ENCODE measurements around the gene SVIL.
"Not testable (repeated sequence)": the region's sequence is repeated elsewhere in the genome, so short reads cannot be mapped to it uniquely, and the experiment has no call there.

SVIL gene

DNA sequence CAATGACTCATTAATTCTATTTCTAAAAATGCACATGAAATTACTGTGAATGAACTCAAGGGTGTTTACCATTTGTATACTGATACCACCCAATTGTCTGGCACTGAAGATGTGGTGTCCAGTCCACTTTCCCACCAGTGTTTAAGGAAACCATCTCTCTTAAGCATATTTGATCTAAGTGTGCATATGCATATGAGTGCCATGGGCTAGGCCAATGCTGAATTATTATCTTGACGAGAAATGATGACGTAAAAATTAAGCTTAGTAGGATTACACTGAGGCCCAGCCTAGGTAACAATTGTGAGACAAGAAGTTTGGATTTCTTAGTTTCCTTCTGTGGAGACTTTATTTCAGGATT, 59.7 kb downstream of the SVIL start:
- DNase-seq (ENCODE audit: low spot score) = no peak

GRCh38 chr10:29574212-29575097, 60.3 kb downstream of the SVIL start:
- not testable (repeated sequence) for DNase-seq (ENCODE audit: low spot score)

- not testable (repeated sequence) for DNase-seq (ENCODE audit: low spot score)
Measured at GRCh38 chr10:29570248-29570647, 64.5 kb downstream of the SVIL start.

DNA sequence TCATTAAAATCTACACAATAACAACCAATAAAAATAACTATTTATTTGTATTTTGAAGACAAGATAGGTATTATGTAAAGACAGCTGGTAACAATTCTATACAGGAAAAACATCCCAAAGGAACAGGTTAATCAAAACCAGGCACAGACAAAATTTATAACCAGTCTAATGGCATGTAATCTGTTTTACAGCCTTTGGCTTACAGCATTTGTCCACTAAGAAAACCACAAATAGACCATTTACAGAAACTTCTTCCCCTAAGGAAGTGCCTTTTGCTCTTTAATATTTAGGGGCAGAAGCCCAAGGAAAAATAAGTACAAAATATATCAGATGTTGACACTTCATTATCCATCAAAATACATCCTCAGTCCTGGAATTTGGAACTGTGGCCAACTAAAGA, 65.0 kb downstream of the SVIL start:
- no peak for DNase-seq (ENCODE audit: low spot score)

GRCh38 chr10:29567003-29567402, 67.8 kb downstream of the SVIL start:
- no peak for DNase-seq (ENCODE audit: low spot score)

GRCh38 chr10:29566209-29566608, 68.6 kb downstream of the SVIL start:
- not testable (repeated sequence) for DNase-seq (ENCODE audit: low spot score)

DNA sequence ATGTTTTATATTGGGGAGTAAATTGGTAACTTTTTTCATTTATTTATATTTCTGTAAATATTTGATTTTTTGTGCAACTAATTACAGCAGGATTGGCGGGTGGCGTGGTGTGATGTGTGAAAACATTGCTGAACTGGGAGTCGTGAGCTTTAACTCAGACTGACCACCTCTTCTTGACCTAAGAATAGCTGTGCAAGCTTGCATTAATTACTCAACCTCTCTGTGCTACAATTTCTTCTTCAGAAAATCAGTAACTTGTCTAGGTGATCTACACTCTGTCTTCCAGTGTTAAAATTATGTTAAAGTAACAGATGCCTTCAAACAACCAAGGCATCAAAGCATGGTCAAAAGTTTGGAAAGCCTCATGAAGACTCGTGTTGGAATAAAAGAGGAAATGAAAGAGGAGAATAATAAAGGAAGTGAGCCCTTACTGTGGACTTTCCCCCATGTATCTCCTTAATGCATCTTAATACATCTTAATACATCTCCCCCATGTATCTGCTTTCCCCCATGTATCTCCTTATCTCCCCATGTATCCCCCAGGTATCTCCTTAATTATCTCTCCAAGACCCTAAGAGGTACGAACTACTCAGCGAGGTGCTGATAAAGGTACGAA, 71.2 kb downstream of the SVIL start:
- no peak for DNase-seq (ENCODE audit: low spot score)

- DNase-seq (ENCODE audit: low spot score) = not testable (repeated sequence)
Measured at GRCh38 chr10:29563006-29563405, 71.8 kb downstream of the SVIL start.

GRCh38 chr10:29559996-29560395, 74.8 kb downstream of the SVIL start:
- no peak for DNase-seq (ENCODE audit: low spot score)

GRCh38 chr10:29557665-29558064, 77.1 kb downstream of the SVIL start:
- DNase-seq (ENCODE audit: low spot score) = no peak

DNA sequence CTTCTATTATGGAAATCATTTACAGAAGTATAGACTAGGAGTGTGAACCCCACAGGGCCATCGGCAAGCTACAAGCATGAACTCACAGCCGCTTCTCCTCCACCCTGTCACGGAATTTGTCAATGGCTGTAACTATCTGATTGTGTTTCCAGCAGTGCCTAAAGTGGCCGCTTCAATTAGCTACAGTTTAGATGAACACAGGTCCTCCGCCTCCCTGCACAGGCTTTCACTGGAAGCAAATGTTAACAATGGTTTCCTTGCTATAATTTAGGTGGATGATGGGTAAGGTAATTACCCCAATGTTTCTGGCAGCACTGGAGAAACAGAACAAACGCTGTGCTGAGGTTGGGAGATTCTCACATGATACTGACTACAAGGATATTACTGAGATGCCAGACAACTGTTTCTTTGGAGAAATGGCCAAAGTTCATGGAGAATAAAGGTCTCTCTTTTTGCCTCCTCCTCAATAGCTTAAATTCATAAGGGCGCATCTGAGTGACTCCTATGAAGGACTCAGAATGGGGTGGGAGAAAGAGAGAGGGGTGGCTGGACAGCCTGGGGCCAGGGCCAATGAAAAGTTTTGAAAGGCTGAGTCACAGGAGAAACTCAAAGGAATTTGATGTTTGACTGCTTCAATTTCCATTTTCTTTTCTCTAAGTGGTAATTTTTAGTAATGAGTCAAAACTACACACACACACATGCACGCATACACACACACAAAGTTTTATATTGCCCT, 78.9 kb downstream of the SVIL start:
- DNase-seq (ENCODE audit: low spot score) = no peak

DNA sequence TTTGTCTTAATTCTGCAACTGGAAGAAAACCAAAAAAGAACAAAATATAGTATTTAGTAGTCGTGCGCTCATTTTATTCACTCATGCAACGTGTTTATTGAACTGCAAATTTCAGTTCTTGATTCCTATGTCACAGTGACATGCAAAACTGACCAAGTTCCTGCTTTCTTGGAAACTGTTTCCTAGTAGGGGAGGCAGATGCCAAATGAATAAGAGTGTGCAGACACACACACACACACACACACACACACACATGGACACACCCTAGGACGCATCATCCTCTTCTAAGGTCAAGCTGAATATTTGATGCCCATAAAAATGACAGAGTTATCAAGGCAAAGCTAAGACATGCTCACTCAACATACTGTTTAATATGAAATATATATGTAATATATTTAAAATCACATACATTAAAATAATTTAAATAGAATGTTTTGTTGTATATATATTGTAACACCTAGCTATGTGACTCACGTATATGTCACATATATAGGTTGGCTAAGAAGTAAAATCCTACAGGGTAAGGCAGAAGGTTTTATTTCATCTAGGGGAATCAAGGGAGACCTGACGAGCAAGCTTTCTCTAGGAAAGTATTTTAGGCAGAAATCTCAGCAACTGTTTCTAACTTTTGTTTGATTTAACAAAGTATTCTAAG, 79.6 kb downstream of the SVIL start:
- no peak for DNase-seq (ENCODE audit: low spot score)

DNA sequence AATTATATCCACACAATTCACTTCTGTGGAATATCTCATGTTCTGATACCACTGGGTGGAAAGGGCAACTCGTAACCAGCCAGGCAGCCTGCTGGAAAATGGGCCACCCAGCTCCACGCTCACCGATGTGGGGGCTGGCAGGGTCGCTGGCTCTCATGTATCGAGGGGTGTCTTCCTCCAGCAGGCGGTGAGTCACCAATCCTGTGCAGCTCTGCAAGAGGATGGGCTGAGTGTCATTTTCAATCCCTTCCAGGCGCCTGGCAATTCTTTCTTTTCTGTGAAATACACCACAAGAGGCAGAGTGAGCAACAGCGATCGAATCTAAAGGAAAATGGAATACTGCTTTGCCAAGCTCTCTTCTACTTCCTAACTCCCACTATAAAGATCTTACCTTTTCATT, 80.1 kb downstream of the SVIL start:
- DNase-seq (ENCODE audit: low spot score) = no peak

GRCh38 chr10:29553544-29554250, 81.1 kb downstream of the SVIL start:
- no peak for DNase-seq (ENCODE audit: low spot score)

DNA sequence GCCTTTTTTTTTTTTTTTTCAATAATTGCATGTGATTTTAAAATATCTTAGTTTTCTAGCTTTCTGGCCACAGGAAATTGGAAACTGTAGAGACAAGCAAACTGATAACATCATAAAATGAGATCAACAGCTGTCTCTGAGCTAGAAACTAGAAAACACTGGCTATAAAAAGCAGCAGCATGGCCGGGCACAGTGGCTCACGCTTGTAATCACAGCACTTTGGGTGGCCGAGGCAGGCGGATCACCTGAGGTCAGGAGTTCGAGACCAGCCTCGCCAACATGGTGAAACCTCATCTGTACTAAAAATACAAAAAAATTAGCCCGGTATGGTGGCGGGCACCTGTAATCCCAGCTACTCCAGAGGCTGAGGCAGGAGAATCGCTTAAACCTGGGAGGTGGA, 81.7 kb downstream of the SVIL start:
- DNase-seq (ENCODE audit: low spot score) = not testable (repeated sequence)

GRCh38 chr10:29549493-29549892, 85.3 kb downstream of the SVIL start:
- not testable (repeated sequence) for DNase-seq (ENCODE audit: low spot score)

DNA sequence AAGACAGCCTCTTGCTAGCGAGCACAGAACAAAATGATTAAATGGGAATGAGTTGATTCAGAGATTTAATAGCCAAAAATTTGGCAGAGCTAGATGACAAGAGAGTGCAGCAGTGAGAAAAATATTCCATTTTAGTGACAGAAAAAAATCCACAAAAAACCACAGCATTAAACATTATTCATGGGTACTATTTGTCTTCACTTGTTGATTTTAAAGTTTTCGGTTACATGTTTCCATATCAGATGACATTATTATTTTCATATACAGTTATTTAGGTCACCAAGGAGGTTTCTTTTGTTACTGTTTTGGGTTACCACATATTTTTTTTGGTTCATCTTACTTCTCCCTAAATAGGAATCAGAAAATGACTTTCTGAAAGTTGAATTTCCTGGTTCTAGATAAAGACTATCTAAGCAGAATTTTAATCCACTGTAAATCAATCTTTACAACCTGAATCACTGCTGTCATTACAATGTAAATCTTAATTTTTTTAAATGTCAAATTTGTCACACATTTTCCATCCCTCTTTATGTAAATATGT, 87.9 kb downstream of the SVIL start:
- DNase-seq (ENCODE audit: low spot score) = no peak

DNA sequence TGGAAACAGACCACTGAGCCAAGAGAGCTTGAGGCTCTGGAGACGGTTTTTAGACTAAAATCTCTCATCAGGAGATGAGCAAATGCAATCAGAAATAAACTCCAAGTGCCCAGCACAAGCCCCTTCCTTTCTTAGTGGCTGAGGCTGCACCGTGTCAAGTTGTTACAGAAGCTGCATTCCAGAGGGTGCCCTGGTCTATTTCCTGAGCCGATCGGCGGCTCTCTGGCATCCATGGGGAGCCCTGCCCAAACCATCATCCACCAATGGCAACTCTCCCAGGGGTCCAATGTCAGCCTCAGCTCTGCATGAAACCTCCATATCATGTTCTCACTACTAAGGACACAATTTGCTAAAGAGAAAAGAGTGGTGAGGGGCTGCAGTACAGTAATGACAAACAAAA, 89.6 kb downstream of the SVIL start:
- DNase-seq (ENCODE audit: low spot score) = no peak

DNA sequence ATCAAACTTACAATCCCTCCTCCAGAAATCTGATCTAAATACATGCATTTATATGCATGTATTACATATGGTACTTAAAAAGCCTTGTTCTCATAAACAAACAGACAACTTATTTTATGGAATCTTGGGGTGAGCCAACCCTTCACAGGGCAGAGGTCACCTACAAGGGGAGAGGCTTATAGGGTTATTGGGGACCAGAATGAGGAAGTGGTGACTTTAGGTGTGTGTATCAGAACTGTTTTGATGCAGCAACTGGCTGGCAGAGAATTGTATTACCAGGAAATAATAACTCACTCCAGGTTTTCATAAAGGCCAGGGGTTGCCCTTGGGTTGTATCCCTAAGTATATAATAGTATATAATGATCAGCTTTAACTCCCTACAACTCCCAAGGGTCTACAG, 91.1 kb downstream of the SVIL start:
- no peak for DNase-seq (ENCODE audit: low spot score)

DNA sequence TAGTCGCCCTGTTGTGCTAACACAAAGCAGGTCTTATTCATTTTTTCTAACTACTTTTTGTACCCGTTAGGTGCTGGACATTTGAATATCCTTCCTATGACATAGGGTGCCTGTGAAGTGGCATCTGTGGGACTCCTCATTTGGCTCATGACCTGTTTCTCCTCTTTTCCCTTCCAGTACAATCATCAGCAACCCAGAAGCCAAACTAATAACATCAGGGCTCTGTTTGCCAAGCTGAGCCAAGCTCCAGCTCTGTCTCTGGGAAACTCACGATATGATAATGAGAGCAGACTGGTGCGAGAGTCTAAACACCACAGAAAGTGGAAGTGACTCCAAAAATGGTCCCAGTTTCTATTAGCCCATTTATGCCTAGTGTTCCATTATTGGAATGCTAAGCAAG, 92.0 kb downstream of the SVIL start:
- no peak for DNase-seq (ENCODE audit: low spot score)

DNA sequence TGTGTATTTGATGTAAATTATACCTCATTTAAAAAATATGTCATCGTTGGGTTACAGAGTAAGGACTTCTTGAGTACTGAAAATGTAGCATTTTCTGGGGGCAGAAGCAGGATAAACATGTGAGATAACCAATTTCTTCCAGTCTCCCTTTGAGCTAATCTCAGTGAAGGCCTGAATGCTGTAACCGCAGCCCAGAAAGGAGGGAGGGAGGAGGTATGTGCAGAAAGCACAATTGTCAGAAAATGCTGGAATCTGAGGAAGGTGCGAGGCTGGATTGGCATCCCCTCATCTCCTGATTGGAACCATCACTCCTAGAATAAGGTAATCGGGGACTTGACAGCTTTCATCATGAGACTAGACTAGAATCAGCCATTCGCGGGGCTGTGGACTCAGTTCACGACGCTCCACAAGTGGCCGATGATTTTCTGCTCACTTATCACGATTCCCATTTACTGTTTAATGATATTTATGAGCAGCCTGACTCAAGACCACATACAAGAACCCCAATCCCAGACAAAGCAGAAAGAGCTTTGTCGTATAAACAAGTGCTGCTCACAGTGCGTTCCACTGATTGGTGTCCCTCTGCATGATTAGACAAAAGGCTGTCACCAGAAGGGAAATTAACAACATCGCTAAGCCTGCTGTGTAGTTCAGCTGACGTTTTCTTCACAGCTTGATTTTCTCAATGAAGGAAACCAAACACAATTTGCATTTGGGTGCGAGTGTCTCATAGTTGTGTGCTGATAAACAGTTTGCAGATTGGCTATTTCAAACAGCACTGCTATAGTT, 93.2 kb downstream of the SVIL start:
- DNase-seq (ENCODE audit: low spot score) = no peak

All from cerebellar cortex (tissue), 1 donor.